ENCODE data around the gene CRYZ.
"Not testable (repeated sequence)": the region's sequence is repeated elsewhere in the genome, so short reads cannot be mapped to it uniquely, and the experiment has no call there.

CRYZ gene

GRCh38 chr1:74732071-74732946 lies 541 bp downstream of the CRYZ start:
- Histone ChIP-seq H3K4me1 (ENCODE audit: control insufficient read depth in 2 of 2, insufficient read depth in 2 of 2, low read length in 2 of 2) (peaks cover 12% of the 10 kb centered on the region in 2 donors), H3K4me3 (ENCODE audit: low read length in 2 of 2) (peak overlapping the region; percentile 98 to 99), H3K27ac (ENCODE audit: low read depth in 2 of 2, low read length in 2 of 2) (peak overlapping the region; percentile 85 to 90), H3K9ac (ENCODE audit: low read depth in 1 of 2, low read length in 2 of 2) (peak overlapping the region; percentile 76 to 88)
- not testable (repeated sequence) for H3K27me3 ChIP-seq (ENCODE audit: control insufficient read depth in 2 of 2, insufficient read depth in 2 of 2, low read length in 2 of 2); H3K9me3 ChIP-seq (ENCODE audit: control insufficient read depth in 2 of 2, low read length in 2 of 2); H3K36me3 ChIP-seq (ENCODE audit: control insufficient read depth in 2 of 2, insufficient read depth in 2 of 2, low read length in 2 of 2)

GRCh38 chr1:74731399-74732052 lies 1.3 kb downstream of the CRYZ start:
- Histone ChIP-seq H3K27ac (ENCODE audit: low read depth in 2 of 2, low read length in 2 of 2) (no peak overlapping the region), H3K9ac (ENCODE audit: low read depth in 1 of 2, low read length in 2 of 2) (peak overlapping the region in 1 of 2 donors; percentile 19), H3K36me3 (ENCODE audit: control insufficient read depth in 2 of 2, insufficient read depth in 2 of 2, low read length in 2 of 2) (no peaks in the 10 kb centered on the region), H3K27me3 (ENCODE audit: control insufficient read depth in 2 of 2, insufficient read depth in 2 of 2, low read length in 2 of 2) (no peaks in the 10 kb centered on the region), H3K4me3 (ENCODE audit: low read length in 2 of 2) (peak overlapping the region in 1 of 2 donors; percentile 51), H3K4me1 (ENCODE audit: control insufficient read depth in 2 of 2, insufficient read depth in 2 of 2, low read length in 2 of 2) (peaks cover 12% of the 10 kb centered on the region in 2 donors), H3K9me3 (ENCODE audit: control insufficient read depth in 2 of 2, low read length in 2 of 2) (no peaks in the 10 kb centered on the region)

- no peak overlapping the region for H3K27ac ChIP-seq (ENCODE audit: low read depth in 2 of 2, low read length in 2 of 2)
- no peak overlapping the region for H3K4me3 ChIP-seq (ENCODE audit: low read length in 2 of 2)
- H3K9ac ChIP-seq (ENCODE audit: low read depth in 1 of 2, low read length in 2 of 2), result no peak overlapping the region
- no peaks in the 10 kb centered on the region for H3K36me3 ChIP-seq (ENCODE audit: control insufficient read depth in 2 of 2, insufficient read depth in 2 of 2, low read length in 2 of 2)
- no peaks in the 10 kb centered on the region for H3K27me3 ChIP-seq (ENCODE audit: control insufficient read depth in 2 of 2, insufficient read depth in 2 of 2, low read length in 2 of 2)
- H3K4me1 ChIP-seq (ENCODE audit: control insufficient read depth in 2 of 2, insufficient read depth in 2 of 2, low read length in 2 of 2), result peaks cover 12% of the 10 kb centered on the region in 2 donors
- H3K9me3 ChIP-seq (ENCODE audit: control insufficient read depth in 2 of 2, low read length in 2 of 2), result peaks cover 0 to 3% of the 10 kb centered on the region in 2 donors
Observed at GRCh38 chr1:74729741-74730478, 2.9 kb downstream of the CRYZ start.

GRCh38 chr1:74728736-74729135 lies 4.1 kb downstream of the CRYZ start:
- peaks cover 0 to under 1% of the 10 kb centered on the region in 2 donors for H3K36me3 ChIP-seq (ENCODE audit: control insufficient read depth in 2 of 2, insufficient read depth in 2 of 2, low read length in 2 of 2)
- no peaks in the 10 kb centered on the region for H3K27me3 ChIP-seq (ENCODE audit: control insufficient read depth in 2 of 2, insufficient read depth in 2 of 2, low read length in 2 of 2)
- no peak overlapping the region for H3K4me3 ChIP-seq (ENCODE audit: low read length in 2 of 2)
- H3K4me1 ChIP-seq (ENCODE audit: control insufficient read depth in 2 of 2, insufficient read depth in 2 of 2, low read length in 2 of 2), result peaks cover 5 to 6% of the 10 kb centered on the region in 2 donors
- no peak overlapping the region for H3K27ac ChIP-seq (ENCODE audit: low read depth in 2 of 2, low read length in 2 of 2)
- peaks cover 0 to 3% of the 10 kb centered on the region in 2 donors for H3K9me3 ChIP-seq (ENCODE audit: control insufficient read depth in 2 of 2, low read length in 2 of 2)
- H3K9ac ChIP-seq (ENCODE audit: low read depth in 1 of 2, low read length in 2 of 2), result no peak overlapping the region

DNA sequence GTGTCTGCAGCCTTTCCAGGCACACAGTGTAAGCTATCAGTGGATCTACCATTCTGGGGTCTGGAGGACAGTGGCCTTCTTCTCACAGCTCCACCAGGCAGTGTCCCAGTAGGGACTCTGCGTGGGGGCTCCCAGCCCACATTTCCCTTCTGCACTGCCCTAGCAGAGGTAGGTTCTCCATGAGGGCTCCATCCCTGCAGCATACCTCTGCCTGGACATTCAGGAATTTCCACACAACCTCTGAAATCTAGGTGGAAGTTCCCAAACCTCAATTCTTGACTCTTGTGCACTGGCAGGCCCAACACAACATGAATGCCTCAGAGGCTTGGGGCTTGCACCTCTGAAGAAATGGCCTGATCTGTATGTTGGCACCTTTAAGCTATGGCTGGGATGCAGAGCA lies 6.8 kb downstream of the CRYZ start:
- H3K36me3 ChIP-seq (ENCODE audit: control insufficient read depth in 2 of 2, insufficient read depth in 2 of 2, low read length in 2 of 2), result peaks cover 6 to 24% of the 10 kb centered on the region in 2 donors
- no peak overlapping the region for H3K4me3 ChIP-seq (ENCODE audit: low read length in 2 of 2)
- no peak overlapping the region for H3K27ac ChIP-seq (ENCODE audit: low read depth in 2 of 2, low read length in 2 of 2)
- H3K27me3 ChIP-seq (ENCODE audit: control insufficient read depth in 2 of 2, insufficient read depth in 2 of 2, low read length in 2 of 2), result no peaks in the 10 kb centered on the region
- H3K9me3 ChIP-seq (ENCODE audit: control insufficient read depth in 2 of 2, low read length in 2 of 2), result peaks cover 0 to 3% of the 10 kb centered on the region in 2 donors
- H3K9ac ChIP-seq (ENCODE audit: low read depth in 1 of 2, low read length in 2 of 2), result no peak overlapping the region
- no peaks in the 10 kb centered on the region for H3K4me1 ChIP-seq (ENCODE audit: control insufficient read depth in 2 of 2, insufficient read depth in 2 of 2, low read length in 2 of 2)

- Histone ChIP-seq H3K9me3 (ENCODE audit: control insufficient read depth in 2 of 2, low read length in 2 of 2) (no peaks in the 10 kb centered on the region), H3K4me1 (ENCODE audit: control insufficient read depth in 2 of 2, insufficient read depth in 2 of 2, low read length in 2 of 2) (no peaks in the 10 kb centered on the region), H3K27me3 (ENCODE audit: control insufficient read depth in 2 of 2, insufficient read depth in 2 of 2, low read length in 2 of 2) (no peaks in the 10 kb centered on the region), H3K4me3 (ENCODE audit: low read length in 2 of 2) (no peak overlapping the region), H3K9ac (ENCODE audit: low read depth in 1 of 2, low read length in 2 of 2) (no peak overlapping the region), H3K36me3 (ENCODE audit: control insufficient read depth in 2 of 2, insufficient read depth in 2 of 2, low read length in 2 of 2) (peaks cover 20 to 42% of the 10 kb centered on the region in 2 donors), H3K27ac (ENCODE audit: low read depth in 2 of 2, low read length in 2 of 2) (no peak overlapping the region)
Observed at GRCh38 chr1:74717626-74718025, 15.2 kb downstream of the CRYZ start.

- Histone ChIP-seq H3K9me3 (ENCODE audit: control insufficient read depth in 2 of 2, low read length in 2 of 2) (no peaks in the 10 kb centered on the region), H3K4me3 (ENCODE audit: low read length in 2 of 2) (no peak overlapping the region), H3K4me1 (ENCODE audit: control insufficient read depth in 2 of 2, insufficient read depth in 2 of 2, low read length in 2 of 2) (no peaks in the 10 kb centered on the region), H3K27ac (ENCODE audit: low read depth in 2 of 2, low read length in 2 of 2) (no peak overlapping the region), H3K36me3 (ENCODE audit: control insufficient read depth in 2 of 2, insufficient read depth in 2 of 2, low read length in 2 of 2) (peaks cover 20 to 36% of the 10 kb centered on the region in 2 donors), H3K27me3 (ENCODE audit: control insufficient read depth in 2 of 2, insufficient read depth in 2 of 2, low read length in 2 of 2) (no peaks in the 10 kb centered on the region), H3K9ac (ENCODE audit: low read depth in 1 of 2, low read length in 2 of 2) (no peak overlapping the region)
Observed at GRCh38 chr1:74716822-74717221, 16.0 kb downstream of the CRYZ start.

- no peak overlapping the region for H3K9ac ChIP-seq (ENCODE audit: low read depth in 1 of 2, low read length in 2 of 2)
- peaks cover 19 to 26% of the 10 kb centered on the region in 2 donors for H3K36me3 ChIP-seq (ENCODE audit: control insufficient read depth in 2 of 2, insufficient read depth in 2 of 2, low read length in 2 of 2)
- H3K4me3 ChIP-seq (ENCODE audit: low read length in 2 of 2), result no peak overlapping the region
- H3K9me3 ChIP-seq (ENCODE audit: control insufficient read depth in 2 of 2, low read length in 2 of 2), result no peaks in the 10 kb centered on the region
- H3K27ac ChIP-seq (ENCODE audit: low read depth in 2 of 2, low read length in 2 of 2), result no peak overlapping the region
- no peaks in the 10 kb centered on the region for H3K4me1 ChIP-seq (ENCODE audit: control insufficient read depth in 2 of 2, insufficient read depth in 2 of 2, low read length in 2 of 2)
- H3K27me3 ChIP-seq (ENCODE audit: control insufficient read depth in 2 of 2, insufficient read depth in 2 of 2, low read length in 2 of 2), result no peaks in the 10 kb centered on the region
Observed at GRCh38 chr1:74715806-74716205, 17.0 kb downstream of the CRYZ start.

DNA sequence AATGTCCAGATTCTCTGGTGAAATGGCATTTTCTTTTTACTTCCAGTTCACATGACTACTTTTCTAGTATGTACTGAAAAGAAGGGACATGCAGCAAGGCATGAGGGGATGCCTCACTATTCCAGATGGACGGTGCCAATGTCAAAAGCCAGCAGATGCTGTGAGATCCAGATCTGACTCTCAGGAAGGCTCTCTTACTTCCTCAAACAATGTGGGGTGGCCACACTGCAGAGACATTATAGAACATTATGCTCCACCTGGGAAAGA lies 17.7 kb downstream of the CRYZ start:
- Histone ChIP-seq H3K27ac (ENCODE audit: low read depth in 2 of 2, low read length in 2 of 2) (no peak overlapping the region), H3K9ac (ENCODE audit: low read depth in 1 of 2, low read length in 2 of 2) (no peak overlapping the region), H3K4me3 (ENCODE audit: low read length in 2 of 2) (no peak overlapping the region), H3K9me3 (ENCODE audit: control insufficient read depth in 2 of 2, low read length in 2 of 2) (no peaks in the 10 kb centered on the region), H3K4me1 (ENCODE audit: control insufficient read depth in 2 of 2, insufficient read depth in 2 of 2, low read length in 2 of 2) (no peaks in the 10 kb centered on the region), H3K36me3 (ENCODE audit: control insufficient read depth in 2 of 2, insufficient read depth in 2 of 2, low read length in 2 of 2) (peaks cover 13 to 25% of the 10 kb centered on the region in 2 donors), H3K27me3 (ENCODE audit: control insufficient read depth in 2 of 2, insufficient read depth in 2 of 2, low read length in 2 of 2) (no peaks in the 10 kb centered on the region)

Data from mucosa of rectum (tissue), 2 donors.